Activated CD8-positive, alpha-beta memory T cell treated with anti-CD3 and anti-CD28 coated beads, Interleukin-2, amount 50 U/mL, for 48 hours (primary cell): ENCODE measurements around the gene SLC2A10.
A peak's percentile ranks its signal among the peaks of the same experiment; 100 is the strongest.
"Not testable (repeated sequence)": the region's sequence is repeated elsewhere in the genome, so short reads cannot be mapped to it uniquely, and the experiment has no call there.

Source experiments
- DNase-seq: peaks from one replicate; pipeline ENCODE4 v3.0.0-alpha.2; 2020

Gene SLC2A10

DNA sequence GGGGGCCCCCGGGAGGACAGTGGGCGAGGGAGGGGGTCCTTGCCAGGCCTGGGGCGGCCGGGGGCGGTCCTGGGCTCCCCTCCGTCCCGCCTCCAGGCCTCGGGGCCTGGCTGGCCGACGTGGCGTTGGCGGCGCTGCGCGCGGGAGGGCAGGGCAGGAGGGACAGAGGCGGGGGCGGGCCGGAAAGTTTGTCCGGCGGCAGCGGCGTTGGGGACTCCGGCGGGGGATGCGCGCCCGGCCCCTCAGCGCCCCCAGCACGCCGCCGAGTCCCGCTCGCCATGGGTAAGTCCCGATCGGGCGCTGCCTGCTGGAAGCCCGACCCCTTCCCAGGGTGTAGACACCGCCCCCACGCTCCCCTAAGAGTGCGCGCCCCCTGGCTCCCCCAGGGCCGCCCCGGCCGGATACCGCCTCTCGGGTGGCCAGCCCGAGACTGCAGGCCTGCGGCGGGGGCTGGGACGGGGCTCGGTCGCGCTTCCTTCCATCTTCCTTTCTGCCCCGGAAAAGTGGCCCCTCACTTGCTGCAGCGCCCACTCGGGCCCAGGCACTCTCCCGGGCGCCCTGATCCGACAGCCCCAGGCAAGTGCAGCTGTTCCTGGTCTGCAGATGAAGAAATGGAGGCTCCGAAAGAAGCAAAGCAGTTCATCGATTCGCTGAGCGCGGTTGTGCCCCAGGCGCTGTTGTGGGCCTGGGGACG is at the start of gene SLC2A10:
Gene SLC2A10 (plus strand): TSS at position 191 of the 694 bp plus-strand sequence. CDS start 88 bp downstream, at position 279.
- no peak for DNase-seq

- DNase-seq, result no peak
These were observed 49.0 kb upstream of the SLC2A10 start for GRCh38 chr20:46660487-46660886.

DNA sequence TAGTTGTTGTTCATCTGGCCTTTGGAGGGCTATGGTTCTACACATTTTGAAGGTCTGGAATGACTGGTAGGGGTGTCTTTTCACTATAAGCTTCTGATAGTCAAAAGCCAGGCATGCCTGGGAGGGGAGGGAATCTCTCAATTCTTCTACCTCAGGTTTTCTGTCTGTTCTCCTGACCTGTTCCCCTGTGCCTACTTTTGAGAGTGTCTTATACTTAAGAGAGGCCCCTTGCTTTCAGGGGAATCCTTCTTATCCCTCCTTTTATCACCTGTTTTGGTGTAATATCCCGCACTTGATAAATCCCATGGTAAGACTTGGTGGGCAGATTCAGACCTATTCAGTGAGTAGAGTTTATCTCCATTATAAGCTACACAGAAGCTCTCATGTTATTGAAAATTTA is 47.8 kb upstream of the SLC2A10 start:
- no peak for DNase-seq

- no peak for DNase-seq
These were observed 45.9 kb upstream of the SLC2A10 start for GRCh38 chr20:46663531-46663930.

- no peak for DNase-seq
These were observed 43.8 kb upstream of the SLC2A10 start for GRCh38 chr20:46665602-46666001.

GRCh38 chr20:46666306-46666705 is 43.1 kb upstream of the SLC2A10 start:
- DNase-seq, result no peak

GRCh38 chr20:46666818-46667515 is 42.5 kb upstream of the SLC2A10 start:
- no peak for DNase-seq

GRCh38 chr20:46670228-46670584 is 39.2 kb upstream of the SLC2A10 start:
- DNase-seq, result no peak

DNA sequence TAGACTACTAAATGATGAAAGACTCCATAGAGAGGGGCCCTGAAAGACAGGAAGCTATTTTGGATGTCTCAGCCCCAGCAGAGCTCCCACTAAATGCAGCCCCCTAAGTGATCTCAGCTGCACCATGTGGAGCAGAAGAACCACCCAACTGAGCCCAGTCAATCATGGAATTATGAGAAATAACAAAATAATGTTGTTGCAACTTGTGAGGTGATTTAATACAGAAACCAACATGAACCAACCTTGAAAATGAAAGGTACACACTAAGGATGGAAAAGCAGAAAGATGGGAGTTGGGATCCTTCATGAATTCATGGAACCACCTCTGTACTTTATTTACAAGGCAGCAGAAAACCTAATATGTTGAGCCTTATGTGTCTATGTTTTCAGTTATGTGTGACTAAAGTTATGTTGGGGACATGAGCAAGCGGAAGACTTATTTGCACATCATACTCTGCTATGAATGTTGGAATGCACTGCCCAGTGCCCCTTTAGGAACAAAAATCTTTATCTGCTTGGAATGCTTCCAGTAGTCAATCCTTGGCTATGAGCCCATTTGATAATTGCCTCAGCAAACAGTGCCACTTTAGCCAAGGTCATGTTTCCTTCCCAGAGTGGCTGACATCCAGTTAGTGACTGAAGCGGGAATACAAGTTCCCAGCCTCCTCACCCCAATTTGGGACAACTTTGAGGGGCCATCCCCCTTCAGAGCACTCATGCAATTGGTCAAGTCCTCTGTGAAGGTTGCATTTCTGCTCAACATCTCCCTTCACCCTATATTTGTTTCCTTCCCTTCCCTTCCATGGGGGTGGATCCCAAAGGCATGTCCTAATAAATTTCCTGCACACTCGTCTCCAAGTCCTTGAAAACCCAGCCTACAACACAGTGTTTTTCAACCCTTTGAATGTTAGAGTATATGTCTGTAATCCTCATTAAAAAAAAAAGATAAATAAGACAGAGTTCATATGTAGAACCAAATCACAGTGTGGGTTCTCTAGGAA is 38.6 kb upstream of the SLC2A10 start:
- no peak for DNase-seq

DNA sequence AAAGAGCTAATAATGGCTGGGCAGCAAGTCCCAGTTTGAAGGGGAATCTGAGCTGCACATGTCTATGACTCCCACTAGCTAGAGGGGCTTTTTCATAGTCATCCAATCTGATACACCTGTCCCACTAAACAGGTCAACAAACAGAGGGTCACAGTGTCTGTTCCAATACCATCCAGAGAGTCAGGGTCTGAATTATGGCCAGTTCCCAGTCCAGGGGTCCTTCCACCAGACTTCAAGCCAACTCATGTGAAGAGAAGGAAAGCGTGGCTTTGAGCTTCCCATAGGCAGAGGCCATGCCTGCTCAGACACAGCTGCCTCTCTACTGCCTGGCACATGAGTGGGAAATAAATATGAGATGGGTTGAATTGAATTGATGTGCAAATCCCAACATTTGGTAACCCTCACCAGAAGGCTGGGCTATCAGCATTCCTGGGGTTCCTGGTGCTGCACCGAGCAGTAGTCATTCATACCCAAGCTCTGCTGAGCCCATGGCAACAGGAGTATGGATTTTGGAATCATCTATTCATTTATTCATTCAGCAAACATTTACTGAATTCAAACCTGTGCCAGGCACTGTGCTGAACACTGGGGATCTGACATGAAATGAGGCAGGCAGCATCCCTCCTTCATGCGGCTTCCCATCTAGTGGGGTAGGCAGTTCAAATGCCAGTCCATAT is 37.4 kb upstream of the SLC2A10 start:
- no peak for DNase-seq

- DNase-seq, result no peak
These were observed 36.8 kb upstream of the SLC2A10 start for GRCh38 chr20:46672543-46673148.

DNA sequence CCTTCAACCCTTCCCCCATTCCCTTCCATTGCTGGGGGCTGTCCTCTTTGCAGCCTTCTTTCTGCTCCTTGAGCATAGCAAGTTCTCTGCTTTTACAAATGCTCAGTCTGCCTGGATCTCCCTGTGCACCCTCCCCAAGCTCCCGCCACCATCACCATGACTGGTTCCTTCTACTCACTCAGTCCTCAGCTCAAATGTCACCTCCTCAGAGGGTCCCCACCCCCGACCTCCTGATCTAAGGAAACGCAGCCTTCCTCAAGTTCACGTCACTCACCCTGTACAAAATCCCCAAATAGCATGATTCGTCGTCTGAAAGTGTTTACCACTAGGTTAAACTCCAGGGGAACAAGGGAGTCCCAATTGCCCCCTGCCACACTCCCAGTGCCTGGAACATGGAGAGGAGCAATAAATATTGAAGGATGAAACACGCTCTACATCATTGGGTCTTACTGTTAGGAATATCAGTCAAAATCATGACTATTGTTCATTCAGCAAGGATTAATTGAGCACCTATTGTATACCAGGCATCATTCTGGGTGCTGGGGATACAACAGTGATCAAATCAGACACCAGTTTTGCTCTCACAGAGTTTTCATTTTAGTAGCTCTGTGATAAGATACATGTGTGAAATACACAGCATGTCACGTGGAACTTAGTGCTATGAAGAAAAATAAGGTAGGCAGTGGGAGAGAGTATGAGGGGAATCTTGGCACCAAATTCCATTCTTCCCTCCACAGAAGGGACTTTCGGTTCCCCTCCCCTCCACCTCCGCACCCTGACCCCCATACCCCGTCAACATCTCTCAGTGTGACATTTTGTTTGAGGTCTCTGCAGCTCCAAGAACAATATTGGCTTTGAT is 35.8 kb upstream of the SLC2A10 start:
- DNase-seq, result no peak

DNA sequence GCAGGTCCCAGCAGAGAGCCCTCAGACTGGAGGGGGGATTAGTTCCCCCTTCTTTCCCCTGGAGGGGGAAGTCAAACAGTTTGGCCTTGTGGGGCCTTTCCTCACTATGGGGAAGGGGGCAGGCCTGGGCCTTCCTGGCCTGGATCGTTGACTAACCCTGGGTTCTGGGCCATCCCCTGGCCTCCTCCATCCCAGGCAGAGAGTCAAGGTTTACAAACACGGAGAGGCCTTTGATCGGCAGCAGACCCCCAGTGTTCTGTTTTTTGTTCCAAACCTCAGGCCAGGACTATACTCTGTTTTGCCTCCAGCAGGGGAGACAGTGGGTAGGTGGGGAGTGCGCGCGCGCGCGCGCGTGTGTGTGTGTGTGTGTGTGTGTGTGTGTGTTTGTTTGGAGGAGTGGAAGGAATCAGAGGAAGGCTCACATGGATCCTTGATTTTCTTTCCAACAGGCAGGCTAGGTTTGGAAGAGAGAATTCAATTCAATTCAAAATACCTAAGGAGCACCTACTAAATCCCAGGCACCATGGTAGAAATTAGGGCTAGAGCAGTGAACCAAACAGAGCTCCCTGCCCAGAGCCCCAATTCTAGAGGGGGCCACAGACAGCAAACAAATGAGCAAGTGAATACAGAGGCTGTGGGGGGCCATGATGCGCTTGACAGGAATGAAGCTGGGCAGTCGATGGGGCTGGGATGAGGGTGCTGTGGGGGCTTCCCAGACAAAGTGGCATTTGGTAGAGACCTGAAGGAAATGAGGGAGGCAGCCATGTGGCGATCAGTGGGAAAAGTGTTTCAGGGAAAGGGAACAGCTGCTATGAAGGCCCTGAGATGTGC is 35.0 kb upstream of the SLC2A10 start:
- DNase-seq, result no peak

GRCh38 chr20:46676649-46677316 is 32.7 kb upstream of the SLC2A10 start:
- not testable (repeated sequence) for DNase-seq

- DNase-seq, result no peak
These were observed 31.8 kb upstream of the SLC2A10 start for GRCh38 chr20:46677608-46678007.

DNA sequence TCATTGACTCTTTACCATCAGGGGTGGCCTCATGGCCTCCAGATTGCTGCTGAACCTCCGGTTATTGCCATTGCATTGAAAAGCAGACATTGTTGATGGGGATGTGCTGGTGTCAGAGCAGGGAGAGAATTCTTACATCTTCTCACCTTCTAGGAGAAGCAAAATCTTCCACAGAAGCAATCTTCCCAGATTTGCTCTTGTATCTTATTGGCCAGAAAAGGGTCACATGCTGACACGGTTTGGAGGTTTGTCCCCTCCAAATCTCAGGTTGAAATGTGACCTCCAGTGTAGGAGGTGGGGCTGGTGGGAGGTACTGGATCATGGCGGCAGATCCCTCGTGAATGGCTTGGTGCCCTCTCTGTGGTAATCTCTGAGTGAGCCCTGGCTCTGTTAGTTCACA is 30.9 kb upstream of the SLC2A10 start:
- DNase-seq, result no peak

DNA sequence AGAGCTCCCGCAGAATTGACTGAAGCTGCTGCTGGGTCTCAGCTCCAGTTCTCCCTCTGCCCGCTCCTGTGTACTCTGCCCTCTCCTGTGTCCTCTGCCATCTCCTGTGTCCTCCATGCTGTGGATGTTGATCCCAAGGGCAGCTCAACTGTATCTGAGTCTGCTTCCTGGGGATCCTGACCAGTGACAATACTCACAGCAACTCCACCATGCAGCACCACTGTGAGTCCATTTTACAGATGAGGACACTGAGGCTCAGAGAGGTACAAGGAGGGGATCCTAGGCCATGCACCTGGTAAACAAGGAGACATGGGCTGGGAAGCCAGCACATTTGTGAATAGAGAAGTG is 28.8 kb upstream of the SLC2A10 start:
- DNase-seq, result no peak

DNA sequence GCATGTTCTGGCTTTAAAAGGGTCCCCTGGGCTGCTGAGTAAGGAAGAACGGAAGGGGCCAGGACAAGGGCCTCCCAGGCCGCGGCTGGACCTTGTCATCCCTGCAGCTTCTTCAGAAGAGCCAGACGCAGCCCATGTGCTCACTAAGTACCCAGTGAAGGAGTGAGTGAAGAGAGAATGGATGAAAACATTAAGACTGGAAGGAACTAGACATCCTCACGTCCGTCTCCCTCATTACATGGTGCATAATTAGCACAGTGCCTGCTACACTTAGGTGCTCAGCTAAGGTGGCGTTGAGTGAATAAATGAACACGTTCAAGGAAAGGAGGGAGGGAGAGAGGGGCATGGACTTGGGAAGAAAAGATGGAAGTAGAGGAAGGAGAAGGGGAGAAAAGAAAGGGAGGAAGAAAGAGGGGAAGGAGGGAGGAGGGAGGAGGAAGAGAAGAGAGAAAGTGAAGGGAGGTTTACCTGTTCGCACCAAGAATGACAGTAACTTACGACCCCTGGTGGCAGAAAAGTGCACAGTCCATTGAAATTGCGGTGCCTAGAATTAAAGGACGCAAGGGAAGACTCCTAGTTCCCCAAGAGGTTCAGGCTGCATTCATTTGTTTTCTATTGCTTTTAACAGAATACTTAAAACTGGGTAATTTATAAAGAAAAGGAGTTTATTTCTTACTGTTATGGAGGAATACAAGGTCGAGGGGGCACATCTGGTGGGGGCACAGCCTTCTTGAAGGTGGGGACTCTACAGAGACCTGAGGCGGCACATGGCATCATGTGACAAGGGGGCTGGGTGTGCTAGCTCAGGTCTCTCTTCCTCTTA is 28.2 kb upstream of the SLC2A10 start:
- DNase-seq, result peak; percentile 83
